Measurements from ENCODE around the gene TPX2. TPM values are rescaled to one million over a fixed set of nuclear protein-coding genes. Genes with fewer than 3 reads are reported as not detected.

The TPX2 gene
- total and polyA plus RNA-seq, 7 experiments from 2014 or later: 0.09 to 84.3 (median 0.30) TPM; not detected in 1

- Histone ChIP-seq H3K4me1 (ENCODE audit: control insufficient read depth in 2 of 2, insufficient read depth in 2 of 2, low read length in 2 of 2) (no peaks in the 10 kb centered on the region), H3K27ac (ENCODE audit: low read depth, low read length) (no peak overlapping the region), H3K27me3 (ENCODE audit: control insufficient read depth in 2 of 2, insufficient read depth in 2 of 2, low read length in 2 of 2) (no peaks in the 10 kb centered on the region), H3K36me3 (ENCODE audit: control insufficient read depth in 2 of 3, insufficient read depth in 3 of 3, low read length in 3 of 3) (no peaks in the 10 kb centered on the region), H3K9me3 (ENCODE audit: control insufficient read depth in 2 of 3, low read length in 3 of 3) (no peaks in the 10 kb centered on the region), H3K4me3 (ENCODE audit: low read length) (no peak overlapping the region)
- DNase-seq (no peak), ATAC-seq (no peak)
- H3K27me3 Mint-ChIP-seq: peaks cover 0 to 4% (median 0%) of the 10 kb centered on the region in 5 donors
- intact Hi-C loops (cut with micrococcal nuclease): no loop called here
- no peak overlapping the region for H3K4me3 Mint-ChIP-seq
- H3K9me3 Mint-ChIP-seq: no peaks in the 10 kb centered on the region
- peaks cover 0 to 10% (median 0%) of the 10 kb centered on the region in 7 donors for H3K4me1 Mint-ChIP-seq
- ChIA-PET POLR2A (no interaction called here), CTCF (interaction anchor here (0.6 to 2.1 kb wide), 2 partner anchors 9 to 94 kb away, joined by 3 to 8 read pairs; no protein-coding TSS in a partner anchor)
- H3K27ac Mint-ChIP-seq: no peak overlapping the region
- H3K36me3 Mint-ChIP-seq: no peaks in the 10 kb centered on the region
These were observed 98.9 kb downstream of the TPX2 start for GRCh38 chr20:31837896-31838397.

GRCh38 chr20:31838646-31839292 lies 99.7 kb downstream of the TPX2 start:
- H3K27me3 ChIP-seq (ENCODE audit: control insufficient read depth in 2 of 2, insufficient read depth in 2 of 2, low read length in 2 of 2): no peaks in the 10 kb centered on the region
- H3K9me3 Mint-ChIP-seq: no peaks in the 10 kb centered on the region

GRCh38 chr20:31839782-31840487 lies 100.8 kb downstream of the TPX2 start:
- H3K36me3 Mint-ChIP-seq: no peaks in the 10 kb centered on the region
- Histone ChIP-seq H3K36me3 (ENCODE audit: control insufficient read depth in 2 of 3, insufficient read depth in 3 of 3, low read length in 3 of 3) (no peaks in the 10 kb centered on the region), H3K4me1 (ENCODE audit: control insufficient read depth in 2 of 2, insufficient read depth in 2 of 2, low read length in 2 of 2) (no peaks in the 10 kb centered on the region), H3K27me3 (ENCODE audit: control insufficient read depth in 2 of 2, insufficient read depth in 2 of 2, low read length in 2 of 2) (no peaks in the 10 kb centered on the region), H3K9me3 (ENCODE audit: control insufficient read depth in 2 of 3, low read length in 3 of 3) (no peaks in the 10 kb centered on the region), H3K27ac (ENCODE audit: low read depth, low read length) (no peak overlapping the region), H3K4me3 (ENCODE audit: low read length) (no peak overlapping the region)
- ChIA-PET CTCF (no interaction called here), POLR2A (no interaction called here)
- H3K9me3 Mint-ChIP-seq: no peaks in the 10 kb centered on the region
- no peak for ATAC-seq
- intact Hi-C loops (cut with micrococcal nuclease): no loop called here
- H3K27ac Mint-ChIP-seq: no peak overlapping the region
- no peak for DNase-seq
- H3K4me1 Mint-ChIP-seq: peaks cover 0 to 10% (median 0%) of the 10 kb centered on the region in 7 donors
- no peak overlapping the region for H3K4me3 Mint-ChIP-seq
- H3K27me3 Mint-ChIP-seq: no peaks in the 10 kb centered on the region

More at GRCh38 chr20:31838646-31839292, 99.7 kb downstream of the TPX2 start:
- intact Hi-C loops (cut with micrococcal nuclease): no loop called here
- H3K4me1 Mint-ChIP-seq: peaks cover 0 to 10% (median 0%) of the 10 kb centered on the region in 7 donors
- no peak overlapping the region for H3K4me3 Mint-ChIP-seq
- no peak overlapping the region for H3K4me3 ChIP-seq (ENCODE audit: low read length)
- no peaks in the 10 kb centered on the region for H3K9me3 ChIP-seq (ENCODE audit: control insufficient read depth in 2 of 3, low read length in 3 of 3)
- H3K36me3 ChIP-seq (ENCODE audit: control insufficient read depth in 2 of 3, insufficient read depth in 3 of 3, low read length in 3 of 3): no peaks in the 10 kb centered on the region
- ChIA-PET CTCF (interaction anchor here (0.6 to 2.1 kb wide), 2 partner anchors 8 to 93 kb away, joined by 3 to 8 read pairs; no protein-coding TSS in a partner anchor), POLR2A (no interaction called here)
- no peaks in the 10 kb centered on the region for H3K4me1 ChIP-seq (ENCODE audit: control insufficient read depth in 2 of 2, insufficient read depth in 2 of 2, low read length in 2 of 2)
- H3K27me3 Mint-ChIP-seq: no peaks in the 10 kb centered on the region
- H3K27ac Mint-ChIP-seq: no peak overlapping the region
- H3K27ac ChIP-seq (ENCODE audit: low read depth, low read length): no peak overlapping the region
- DNase-seq: no peak
- no peaks in the 10 kb centered on the region for H3K36me3 Mint-ChIP-seq
- ATAC-seq: no peak

GRCh38 chr20:31840906-31841816 lies 102.1 kb downstream of the TPX2 start:
- intact Hi-C loops (cut with micrococcal nuclease): no loop called here
- ATAC-seq: no peak
- no peaks in the 10 kb centered on the region for H3K9me3 Mint-ChIP-seq
- no peak for DNase-seq
- no peaks in the 10 kb centered on the region for H3K36me3 ChIP-seq (ENCODE audit: control insufficient read depth in 2 of 3, insufficient read depth in 3 of 3, low read length in 3 of 3)
- no peaks in the 10 kb centered on the region for H3K27me3 ChIP-seq (ENCODE audit: control insufficient read depth in 2 of 2, insufficient read depth in 2 of 2, low read length in 2 of 2)
- no peak overlapping the region for H3K27ac Mint-ChIP-seq
- no peaks in the 10 kb centered on the region for H3K36me3 Mint-ChIP-seq
- H3K4me1 ChIP-seq (ENCODE audit: control insufficient read depth in 2 of 2, insufficient read depth in 2 of 2, low read length in 2 of 2): no peaks in the 10 kb centered on the region
- peaks cover 0 to 6% (median 0%) of the 10 kb centered on the region in 7 donors for H3K4me1 Mint-ChIP-seq
- ChIA-PET CTCF (no interaction called here), POLR2A (no interaction called here)
- no peak overlapping the region for H3K27ac ChIP-seq (ENCODE audit: low read depth, low read length)
- no peaks in the 10 kb centered on the region for H3K9me3 ChIP-seq (ENCODE audit: control insufficient read depth in 2 of 3, low read length in 3 of 3)
- H3K4me3 Mint-ChIP-seq: no peak overlapping the region
- H3K27me3 Mint-ChIP-seq: no peaks in the 10 kb centered on the region
- no peak overlapping the region for H3K4me3 ChIP-seq (ENCODE audit: low read length)

- CTCF ChIA-PET: no interaction called here
- no peaks in the 10 kb centered on the region for H3K9me3 ChIP-seq (ENCODE audit: control insufficient read depth in 2 of 3, low read length in 3 of 3)
- Mint-ChIP-seq H3K4me3 (no peak overlapping the region), H3K27me3 (no peaks in the 10 kb centered on the region), H3K9me3 (no peaks in the 10 kb centered on the region), H3K36me3 (no peaks in the 10 kb centered on the region), H3K27ac (no peak overlapping the region), H3K4me1 (peaks cover 0 to 2% (median 0%) of the 10 kb centered on the region in 7 donors)
- intact Hi-C loops (cut with micrococcal nuclease): no loop called here
- ATAC-seq (no peak), DNase-seq (no peak)
- no peaks in the 10 kb centered on the region for H3K4me1 ChIP-seq (ENCODE audit: control insufficient read depth in 2 of 2, insufficient read depth in 2 of 2, low read length in 2 of 2)
- no peak overlapping the region for H3K4me3 ChIP-seq (ENCODE audit: low read length)
- no peaks in the 10 kb centered on the region for H3K36me3 ChIP-seq (ENCODE audit: control insufficient read depth in 2 of 3, insufficient read depth in 3 of 3, low read length in 3 of 3)
- POLR2A ChIA-PET: no interaction called here
- H3K27me3 ChIP-seq (ENCODE audit: control insufficient read depth in 2 of 2, insufficient read depth in 2 of 2, low read length in 2 of 2): no peaks in the 10 kb centered on the region
- no peak overlapping the region for H3K27ac ChIP-seq (ENCODE audit: low read depth, low read length)
These were observed 102.8 kb downstream of the TPX2 start for GRCh38 chr20:31841928-31842327.

- Mint-ChIP-seq H3K4me1 (no peaks in the 10 kb centered on the region), H3K36me3 (no peaks in the 10 kb centered on the region), H3K27ac (no peak overlapping the region), H3K9me3 (no peaks in the 10 kb centered on the region), H3K27me3 (peaks cover 0 to under 1% (median 0%) of the 10 kb centered on the region in 5 donors), H3K4me3 (no peak overlapping the region)
- DNase-seq: no peak
- H3K36me3 ChIP-seq (ENCODE audit: control insufficient read depth in 2 of 3, insufficient read depth in 3 of 3, low read length in 3 of 3): no peaks in the 10 kb centered on the region
- intact Hi-C loops (cut with micrococcal nuclease): no loop called here
- H3K27me3 ChIP-seq (ENCODE audit: control insufficient read depth in 2 of 2, insufficient read depth in 2 of 2, low read length in 2 of 2): no peaks in the 10 kb centered on the region
- no peaks in the 10 kb centered on the region for H3K9me3 ChIP-seq (ENCODE audit: control insufficient read depth in 2 of 3, low read length in 3 of 3)
- ChIA-PET CTCF (no interaction called here), POLR2A (no interaction called here)
- H3K4me3 ChIP-seq (ENCODE audit: low read length): no peak overlapping the region
- no peak for ATAC-seq
- no peaks in the 10 kb centered on the region for H3K4me1 ChIP-seq (ENCODE audit: control insufficient read depth in 2 of 2, insufficient read depth in 2 of 2, low read length in 2 of 2)
- H3K27ac ChIP-seq (ENCODE audit: low read depth, low read length): no peak overlapping the region
These were observed 103.5 kb downstream of the TPX2 start for GRCh38 chr20:31842471-31843157.
